HG03565 (cell line): ENCODE data around the gene ZMYND15.

ENCODE experiments used
- ATAC-seq: cut with Tn5 transposase; IDR thresholded peaks from one replicate; pipeline ENCODE4 v1.9.1; 2021; ENCODE audit warnings: mild to moderate bottlenecking, moderate library complexity; ENCODE audit not compliant: unreplicated experiment

Gene ZMYND15

DNA sequence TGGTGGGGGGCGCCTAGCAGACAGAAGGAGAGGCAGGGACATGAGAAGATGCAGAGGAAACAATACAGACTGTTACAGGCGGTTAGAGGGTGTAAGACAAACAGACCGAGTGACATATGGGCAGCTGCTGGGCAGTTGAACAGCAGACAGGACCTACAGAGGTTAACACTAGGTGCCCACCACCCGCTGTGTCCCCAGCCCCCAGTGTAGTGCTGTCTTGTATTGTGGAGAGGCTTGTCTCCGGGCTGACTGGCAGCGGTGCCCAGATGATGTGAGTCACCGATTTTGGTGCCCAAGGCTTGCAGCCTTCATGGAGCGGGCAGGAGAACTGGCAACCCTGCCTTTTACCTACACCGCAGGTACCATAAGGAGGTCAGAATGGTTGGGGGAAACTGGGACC lies 2.5 kb downstream of the ZMYND15 start:
- ATAC-seq, result no peak

DNA sequence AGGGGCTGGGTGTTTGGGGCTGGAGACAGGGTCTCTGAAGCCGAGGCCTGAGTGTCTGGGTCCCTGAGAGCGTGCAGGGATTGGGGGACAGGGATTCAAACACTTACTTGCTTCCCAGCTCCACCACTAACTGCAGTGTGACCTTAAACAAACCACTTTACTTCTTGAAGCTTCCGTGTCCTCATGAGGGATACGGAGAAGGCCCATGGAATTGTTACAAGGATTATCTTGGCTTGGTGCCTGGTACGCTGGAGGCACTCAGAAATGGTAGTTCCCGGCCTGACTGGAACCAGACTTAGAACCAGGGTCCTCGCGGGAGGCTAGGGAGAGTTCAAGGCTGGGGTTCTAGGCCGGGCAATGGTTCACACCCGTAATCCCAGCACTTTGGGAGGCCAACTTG lies 3.0 kb downstream of the ZMYND15 start:
- no peak for ATAC-seq

DNA sequence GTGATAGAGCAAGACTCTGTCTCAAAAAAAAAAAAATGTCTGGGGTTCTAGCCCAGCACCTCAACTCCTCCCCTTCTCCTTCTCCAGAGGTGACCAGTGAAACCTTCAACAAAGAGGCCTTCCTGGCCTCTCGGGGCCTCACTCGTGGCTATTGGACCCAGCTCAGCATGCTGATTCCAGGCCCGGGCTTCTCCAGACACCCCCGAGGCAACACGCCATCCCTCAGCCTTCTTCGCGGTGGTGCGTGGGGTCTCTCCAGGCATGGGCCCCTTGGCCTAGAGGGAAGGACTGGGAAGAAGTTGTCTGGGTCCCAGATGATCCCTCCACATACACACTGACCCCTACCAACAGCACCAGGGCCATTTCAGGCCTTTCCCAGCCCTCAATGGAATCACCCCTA lies 3.6 kb downstream of the ZMYND15 start:
- no peak for ATAC-seq

DNA sequence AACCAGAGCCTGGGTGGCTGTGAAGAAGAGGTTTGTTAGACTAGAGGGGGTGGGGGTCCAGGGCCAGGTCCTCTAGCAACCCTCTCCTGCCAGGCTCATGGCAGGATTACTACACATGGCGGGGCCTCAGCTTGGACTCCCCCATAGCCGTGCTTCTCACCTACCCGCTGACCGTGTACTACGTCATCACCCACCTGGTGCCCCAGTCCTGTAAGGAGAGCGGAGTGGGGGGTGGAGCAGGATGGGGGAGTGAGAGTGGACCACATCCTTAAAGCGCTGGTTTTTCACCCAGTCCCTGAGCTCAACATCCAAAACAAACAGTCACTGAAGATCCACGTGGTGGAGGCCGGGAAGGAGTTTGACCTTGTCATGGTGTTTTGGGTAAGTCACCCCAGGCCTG lies 4.3 kb downstream of the ZMYND15 start:
- ATAC-seq, result no peak

DNA sequence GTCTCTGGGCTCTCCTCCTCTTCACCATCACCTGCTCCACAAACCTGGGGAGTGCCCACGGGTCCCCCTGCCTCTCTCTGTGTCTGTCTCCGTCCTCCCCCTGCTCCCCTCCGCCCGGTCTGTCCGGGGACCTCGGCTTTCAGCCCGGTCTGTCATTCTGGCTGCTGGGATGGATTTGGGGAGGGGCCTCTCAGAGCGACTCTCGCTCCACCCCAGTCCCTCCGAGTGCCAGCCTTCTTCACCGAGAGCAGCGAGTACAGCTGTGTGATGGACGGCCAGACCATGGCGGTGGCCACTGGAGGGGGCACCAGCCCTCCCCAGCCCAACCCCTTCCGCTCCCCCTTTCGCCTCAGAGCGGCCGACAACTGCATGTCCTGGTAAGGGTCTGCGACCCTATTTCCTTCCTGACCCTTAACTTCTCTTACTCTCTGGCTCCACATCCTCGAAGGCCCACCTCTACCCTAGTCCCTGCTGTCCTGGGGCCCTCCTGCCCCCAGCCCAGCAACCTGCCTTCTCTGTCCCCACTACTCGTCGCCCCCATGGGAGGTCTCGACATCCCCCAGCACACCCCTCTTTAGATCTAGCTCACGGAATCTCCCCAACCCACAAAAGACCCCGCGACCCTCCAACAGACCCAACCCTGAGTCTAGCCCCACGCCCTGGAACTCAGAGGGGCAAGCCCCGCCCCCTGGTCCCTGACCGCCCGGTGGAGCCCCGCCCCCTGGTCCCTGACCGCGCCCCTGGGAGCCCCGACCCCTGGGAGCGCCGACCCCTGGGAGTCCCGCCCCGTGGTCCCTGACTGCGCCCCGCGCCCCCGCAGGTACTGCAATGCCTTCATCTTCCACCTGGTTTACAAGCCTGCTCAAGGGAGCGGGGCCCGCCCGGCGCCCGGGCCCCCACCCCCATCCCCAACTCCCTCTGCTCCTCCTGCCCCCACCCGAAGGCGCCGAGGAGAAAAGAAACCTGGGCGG lies 5.7 kb downstream of the ZMYND15 start:
- no peak for ATAC-seq

DNA sequence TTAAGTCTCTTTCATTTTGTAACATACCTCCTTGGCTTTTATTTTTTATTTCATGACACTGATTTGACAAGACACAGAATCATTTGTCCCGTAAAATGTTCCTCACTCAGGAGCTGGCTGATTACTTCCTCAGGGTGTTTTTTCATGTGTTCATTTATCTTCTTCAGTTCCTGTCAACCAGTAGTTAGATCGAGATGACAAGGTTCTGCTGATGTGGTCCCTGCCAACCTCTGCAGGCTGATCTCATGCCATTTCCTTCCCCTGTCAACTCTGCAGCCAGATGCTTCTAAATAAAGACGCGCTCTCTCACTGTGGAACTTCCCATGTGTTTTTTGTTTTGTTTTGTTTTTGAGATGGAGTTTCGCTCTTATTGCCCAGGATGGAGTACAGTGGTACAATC lies 8.2 kb downstream of the ZMYND15 start:
- no peak for ATAC-seq

DNA sequence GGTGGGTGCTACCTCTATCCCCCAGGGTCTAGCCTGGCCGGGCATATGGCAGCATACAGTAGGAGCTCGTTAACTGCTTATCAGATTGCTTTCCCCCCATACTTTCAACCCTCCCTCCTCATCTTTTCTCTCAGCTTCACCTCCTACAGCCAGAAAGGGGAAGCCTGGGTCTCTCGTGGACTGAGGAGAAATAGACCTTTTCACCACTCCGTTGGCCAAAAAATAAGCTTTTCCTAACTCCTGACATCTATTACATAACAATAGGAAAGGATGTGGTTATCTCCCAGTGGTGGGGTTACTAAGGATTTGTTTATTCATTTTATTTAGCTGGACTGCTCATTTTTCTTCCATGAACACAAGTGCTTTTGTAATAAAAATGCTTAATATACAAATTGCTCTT lies 9.1 kb downstream of the ZMYND15 start:
- no peak for ATAC-seq

DNA sequence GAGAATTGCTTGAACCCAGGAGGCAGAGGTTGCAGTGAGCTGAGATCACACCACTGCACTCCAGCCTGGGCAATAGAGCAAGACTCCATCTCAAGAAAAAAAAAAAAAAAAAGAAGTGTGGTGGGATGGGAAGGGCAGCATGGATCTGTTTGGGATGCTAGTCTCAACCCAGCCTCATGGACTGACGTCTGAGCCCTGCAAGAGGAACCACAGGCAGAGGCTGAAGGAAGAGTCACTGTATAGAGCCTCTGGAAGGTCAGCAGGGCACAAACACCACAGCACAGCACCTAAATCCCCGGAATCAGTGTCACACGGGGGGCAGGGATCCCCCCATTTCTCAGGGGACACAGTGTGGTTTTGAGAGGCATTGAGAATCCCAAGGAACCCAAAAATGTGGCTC lies 11.0 kb downstream of the ZMYND15 start:
- ATAC-seq, result no peak

DNA sequence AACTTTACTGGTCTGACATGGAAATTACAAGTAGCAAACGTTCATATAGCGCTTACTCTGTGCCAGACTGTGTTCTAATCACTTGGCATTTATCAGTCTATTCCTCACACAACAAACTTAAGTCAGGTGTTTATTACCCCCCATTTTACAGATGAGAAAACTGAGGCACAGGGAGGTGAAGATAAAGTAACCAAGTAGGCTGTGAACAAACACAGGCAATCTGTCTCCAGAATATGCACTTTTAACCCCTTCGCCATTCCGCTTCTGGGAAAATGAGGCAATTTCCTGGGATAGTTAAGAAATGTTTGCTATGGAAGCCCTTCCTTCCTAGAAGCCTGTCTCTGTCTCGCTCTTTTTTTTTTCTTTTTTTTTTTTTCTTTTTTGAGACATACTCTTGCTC lies 12.3 kb downstream of the ZMYND15 start:
- no peak for ATAC-seq

DNA sequence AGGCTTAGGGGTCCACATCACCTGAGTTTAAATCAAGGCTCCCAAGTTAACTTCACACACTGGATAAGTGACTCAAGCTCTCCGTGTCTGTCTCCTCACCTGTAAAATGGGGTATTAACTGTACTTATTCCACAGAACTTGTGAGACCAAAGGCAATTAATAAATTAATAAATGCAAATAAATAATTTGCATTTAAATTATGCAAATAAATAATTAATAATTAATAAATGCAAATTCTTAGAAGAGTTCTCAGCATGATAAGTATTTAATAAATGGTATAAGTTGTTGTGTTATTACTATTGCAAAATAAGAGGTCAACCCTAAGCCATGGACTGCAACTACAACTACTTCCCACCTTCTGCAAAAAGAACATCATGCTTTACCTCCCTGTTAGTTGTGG lies 13.8 kb downstream of the ZMYND15 start:
- no peak for ATAC-seq

DNA sequence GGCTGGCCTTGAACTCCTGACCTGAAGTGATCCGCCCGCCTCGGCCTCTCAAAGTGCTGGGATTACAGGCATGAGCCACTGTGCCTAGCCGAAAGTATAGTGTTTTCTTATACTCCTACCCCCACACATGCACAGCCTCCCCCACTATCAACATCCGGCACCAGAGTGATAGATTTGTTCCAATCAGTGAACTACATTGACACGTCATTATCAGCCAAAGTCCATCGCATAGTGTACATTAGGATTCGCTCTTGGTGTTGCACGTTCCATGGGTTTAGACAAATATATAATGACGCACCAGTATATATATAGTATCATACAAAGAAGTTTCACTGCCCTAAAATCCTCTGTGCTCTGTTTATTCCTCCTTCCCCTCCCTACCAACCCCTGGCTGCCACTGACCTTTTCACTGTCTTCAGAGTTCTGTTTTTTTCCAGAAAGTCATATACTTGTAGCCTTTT lies 20.2 kb downstream of the ZMYND15 start:
- ATAC-seq, result no peak

DNA sequence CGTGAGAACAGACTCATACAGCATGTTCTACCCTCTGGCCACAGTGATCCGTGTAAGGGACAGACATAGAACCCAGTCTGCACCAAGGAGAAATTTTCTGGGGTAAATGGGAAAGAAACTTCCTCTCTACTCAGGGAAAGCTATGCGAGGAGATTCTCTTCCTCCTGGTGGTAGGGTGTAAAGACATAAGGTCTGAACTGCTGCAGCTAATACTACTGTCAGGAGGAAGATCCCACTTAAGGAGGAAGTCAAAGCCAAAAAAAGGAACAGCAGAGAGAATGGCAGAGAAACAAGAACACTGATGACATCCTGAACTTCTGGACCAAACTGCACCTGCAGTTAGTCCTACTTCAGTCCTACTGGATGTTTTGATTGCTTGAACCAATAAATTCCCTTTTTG lies 25.0 kb downstream of the ZMYND15 start:
- ATAC-seq, result no peak

DNA sequence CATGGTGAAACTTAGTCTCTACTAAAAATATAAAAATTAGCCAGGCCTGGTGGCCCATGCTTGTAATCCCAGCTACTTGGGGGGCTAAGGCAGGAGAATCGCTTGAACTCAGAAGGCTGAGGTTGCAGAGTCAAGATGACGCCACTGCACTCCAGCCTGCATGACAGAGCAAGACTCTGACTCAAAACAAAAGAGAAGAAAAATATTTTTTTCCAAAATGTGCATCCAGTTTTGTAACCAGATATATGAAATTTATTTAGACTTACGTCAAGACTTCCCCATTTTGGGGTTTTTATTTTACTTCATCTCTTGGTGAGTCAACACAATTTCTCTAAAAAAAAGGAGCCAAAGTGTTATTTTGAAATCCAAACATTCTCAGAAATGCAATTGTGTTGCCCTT lies 26.6 kb downstream of the ZMYND15 start:
- no peak for ATAC-seq

DNA sequence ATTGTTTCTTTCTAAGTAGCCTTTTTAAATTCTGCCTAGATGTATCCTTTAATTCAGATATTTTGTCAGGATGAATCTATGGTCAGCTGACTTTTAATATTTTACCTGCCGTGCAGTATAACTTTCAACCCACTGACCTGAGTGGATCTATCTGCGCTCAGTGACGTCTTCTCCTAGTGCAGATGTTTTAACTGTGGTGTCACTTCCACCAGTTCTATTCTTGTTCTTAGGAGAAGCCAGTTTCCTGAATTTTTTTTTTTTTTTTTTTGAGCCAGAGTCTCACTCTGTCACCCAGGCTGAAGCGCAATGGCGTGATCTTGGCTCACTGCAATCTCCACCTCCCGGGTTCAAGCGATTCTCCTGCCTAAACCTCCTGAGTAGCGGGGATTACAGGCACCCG lies 27.1 kb downstream of the ZMYND15 start:
- ATAC-seq, result no peak

DNA sequence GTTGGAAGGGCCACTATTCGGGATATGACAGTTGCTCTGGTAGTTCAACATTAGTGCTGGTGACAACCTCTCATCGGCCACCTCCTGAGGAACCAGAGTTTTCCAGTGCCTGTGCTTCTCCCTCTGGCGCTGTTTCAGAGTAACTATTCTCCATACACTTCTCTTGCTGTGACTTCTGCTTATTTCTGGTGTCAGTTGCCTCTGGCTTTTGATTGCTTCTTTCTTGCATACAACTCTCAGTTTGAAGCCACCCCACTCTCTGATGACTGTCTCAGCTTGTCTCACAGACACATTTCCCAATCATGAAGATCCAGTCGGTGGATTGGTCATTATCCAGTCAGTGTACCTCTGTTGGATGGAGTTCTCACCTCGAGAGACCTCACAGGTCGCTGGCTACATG lies 28.7 kb downstream of the ZMYND15 start:
- no peak for ATAC-seq

DNA sequence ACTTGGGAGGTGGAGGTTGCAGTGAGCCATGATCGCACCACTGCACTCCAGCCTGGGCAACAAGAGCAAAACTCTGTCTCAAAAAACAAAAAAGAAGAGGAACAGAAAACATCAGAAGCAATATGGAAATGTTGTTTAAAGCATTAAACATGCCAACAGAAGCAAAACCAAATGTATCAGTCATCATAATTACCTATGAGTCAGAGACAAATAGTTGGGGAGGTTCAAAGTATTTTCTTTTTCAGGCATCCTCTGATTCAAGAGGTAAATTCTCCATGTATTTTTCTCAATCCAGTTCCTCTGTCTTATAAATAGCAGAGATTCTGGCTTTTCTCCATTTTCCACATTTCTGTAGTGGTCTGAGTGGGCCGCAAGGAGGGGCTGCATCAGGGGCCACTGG lies 30.0 kb downstream of the ZMYND15 start:
- ATAC-seq, result no peak

DNA sequence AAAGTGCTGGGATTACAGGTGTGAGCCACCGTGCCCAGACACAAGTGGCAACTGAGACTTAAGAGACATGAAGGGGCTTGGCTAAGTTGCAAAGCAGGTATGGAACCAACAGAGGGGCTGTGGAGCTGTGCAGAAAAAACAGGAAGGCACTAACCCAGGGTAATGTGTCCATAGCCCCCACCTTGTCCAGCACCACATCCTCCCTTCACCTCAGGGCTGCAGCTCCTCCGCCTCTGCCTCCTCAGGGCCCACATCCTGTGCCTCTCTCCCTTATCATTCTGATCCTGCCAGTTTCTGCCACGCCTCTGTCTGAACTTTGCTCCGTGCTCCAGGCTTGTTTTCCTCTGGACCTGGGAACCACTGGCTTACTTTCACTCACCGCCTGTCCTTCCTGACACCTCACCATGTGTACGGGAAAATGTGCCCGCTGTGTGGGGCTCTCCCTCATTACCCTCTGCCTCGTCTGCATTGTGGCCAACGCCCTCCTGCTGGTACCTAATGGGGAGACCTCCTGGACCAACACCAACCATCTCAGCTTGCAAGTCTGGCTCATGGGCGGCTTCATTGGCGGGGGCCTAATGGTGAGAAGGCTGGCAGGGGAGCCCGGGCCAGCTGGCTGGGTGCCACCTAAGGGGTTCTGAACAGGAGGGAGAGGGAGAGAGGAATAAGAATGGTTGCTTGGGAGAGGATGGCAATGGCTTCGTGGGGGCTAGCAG lies 32.0 kb downstream of the ZMYND15 start, which contains the start of gene TM4SF5:
Gene TM4SF5 (plus strand): TSS at position 368 of the 716 bp plus-strand sequence. CDS start 37 bp downstream, at position 405.
- ATAC-seq, result no peak

DNA sequence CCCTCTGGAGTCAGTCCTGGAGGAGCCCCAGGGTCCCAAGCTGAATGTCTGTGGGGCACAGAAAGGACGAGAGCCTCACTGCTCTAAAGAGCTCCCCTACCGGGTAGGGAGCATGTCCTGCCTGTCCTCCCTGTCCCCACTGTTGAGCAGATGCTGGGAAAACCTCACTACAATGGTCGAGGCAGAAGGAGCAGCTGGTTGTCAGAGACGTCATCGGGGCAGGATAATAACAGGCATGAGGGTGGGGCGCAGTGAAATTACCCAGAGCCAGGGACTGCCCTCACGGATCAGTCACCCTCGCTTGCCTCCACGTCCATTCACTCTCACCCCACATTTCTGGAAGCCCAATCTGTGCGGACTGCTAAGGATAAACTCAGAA lies 32.6 kb downstream of the ZMYND15 start:
- no peak for ATAC-seq

DNA sequence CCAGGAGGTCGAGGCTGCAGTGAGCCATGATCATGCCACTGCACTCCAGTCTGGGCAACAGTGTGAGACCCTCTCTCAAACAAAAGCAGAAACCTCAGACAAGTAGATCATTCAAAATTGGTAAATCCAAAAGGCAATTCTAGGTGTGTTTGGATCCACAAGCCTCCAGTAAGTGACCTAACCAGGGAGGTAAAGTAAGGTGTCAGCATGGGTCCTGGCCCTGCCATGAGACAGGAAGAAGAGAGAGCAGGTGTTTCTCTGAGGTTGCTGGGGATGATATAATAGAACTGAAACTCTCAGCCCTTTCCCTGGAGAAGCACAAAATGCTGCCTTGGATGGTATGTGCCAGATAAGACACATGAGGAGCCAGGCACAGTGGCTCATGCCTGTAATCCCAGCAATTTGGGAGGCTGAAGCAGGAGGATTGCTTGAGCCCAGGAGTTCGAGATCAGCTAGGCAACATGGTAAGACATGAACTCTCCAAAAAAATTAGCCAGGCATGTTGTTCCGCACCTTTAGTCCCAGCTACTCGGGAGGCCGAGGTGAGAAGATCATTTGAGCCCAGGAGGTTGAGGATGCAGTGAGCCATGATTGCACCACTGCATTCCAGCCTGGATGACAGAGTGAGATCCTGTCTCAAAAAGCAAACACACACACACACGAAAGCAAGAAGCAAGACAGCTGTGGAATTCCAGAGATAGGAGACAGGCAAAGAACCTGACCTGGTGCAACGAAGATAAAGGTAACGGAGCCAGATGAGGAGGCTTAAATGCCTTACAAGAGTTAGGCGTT lies 38.5 kb downstream of the ZMYND15 start:
- ATAC-seq, result no peak

DNA sequence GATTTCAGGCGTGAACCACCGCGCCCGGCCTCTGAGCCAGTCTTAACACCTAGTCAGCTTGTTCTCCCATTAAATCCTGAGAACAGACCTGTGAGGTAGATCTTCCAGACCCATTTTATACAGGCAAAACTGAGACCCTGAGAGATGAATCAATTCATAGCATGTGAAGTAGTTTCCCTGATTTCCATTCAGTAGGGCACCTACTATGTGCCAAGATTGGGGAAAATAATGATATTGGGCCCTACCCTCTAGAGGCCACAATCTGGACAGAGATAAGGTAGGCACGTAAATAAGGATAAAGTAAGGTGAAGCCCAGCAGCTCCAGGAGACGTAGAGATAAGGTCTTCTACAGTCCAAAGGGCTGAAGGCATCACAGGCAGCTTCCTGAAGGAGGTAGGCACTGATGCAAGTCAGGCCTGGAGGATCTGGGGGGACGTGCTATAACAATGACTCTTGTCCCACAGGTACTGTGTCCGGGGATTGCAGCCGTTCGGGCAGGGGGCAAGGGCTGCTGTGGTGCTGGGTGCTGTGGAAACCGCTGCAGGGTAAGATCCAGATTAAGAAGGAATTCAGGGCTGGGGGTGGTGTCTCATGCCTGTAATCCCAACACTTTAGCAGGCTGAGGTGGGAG lies 40.8 kb downstream of the ZMYND15 start:
- no peak for ATAC-seq

DNA sequence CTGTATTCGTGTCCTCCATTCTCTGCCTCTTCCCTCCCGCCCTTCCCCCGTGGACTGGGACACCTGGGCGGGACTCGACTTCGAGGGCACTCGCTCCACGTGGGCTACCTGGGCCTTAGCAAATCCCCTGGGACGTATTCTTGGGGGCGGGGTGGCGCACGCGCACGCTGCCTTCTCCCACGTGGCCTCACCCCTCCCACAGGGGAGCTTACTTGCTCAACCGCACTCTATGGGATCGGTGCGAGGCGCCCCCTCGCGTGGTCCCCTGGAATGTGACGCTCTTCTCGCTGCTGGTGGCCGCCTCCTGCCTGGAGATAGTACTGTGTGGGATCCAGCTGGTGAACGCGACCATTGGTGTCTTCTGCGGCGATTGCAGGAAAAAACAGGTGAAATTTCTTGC lies 43.0 kb downstream of the ZMYND15 start:
- ATAC-seq, result no peak
